ENCODE data around the gene TRAF3IP1.
A peak's percentile ranks its signal among the peaks of the same experiment; 100 is the strongest.
"Not testable (repeated sequence)": the region's sequence is repeated elsewhere in the genome, so short reads cannot be mapped to it uniquely, and the experiment has no call there.

The TRAF3IP1 gene

DNA sequence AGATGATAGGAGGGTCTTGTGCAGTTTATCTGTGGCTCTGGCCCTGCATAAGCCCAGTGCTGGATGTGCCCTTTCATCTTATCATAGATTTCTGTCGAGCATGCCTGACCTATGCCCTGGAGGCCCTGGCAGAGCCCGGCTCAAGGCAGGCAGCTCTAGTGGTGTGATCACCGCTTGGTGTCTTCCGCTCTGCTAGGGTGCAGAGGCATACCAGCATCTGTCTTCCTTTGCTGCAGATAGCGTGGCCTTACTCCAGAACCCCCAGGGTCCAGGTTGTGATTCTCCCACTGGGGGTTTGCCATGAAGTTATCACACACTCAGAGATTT, 13.7 kb upstream of the TRAF3IP1 start:
- H3K4me2 ChIP-seq (ENCODE audit: low read length), result no peak overlapping the region
- no peaks in the 10 kb centered on the region for H3K79me2 ChIP-seq
- H3K27ac ChIP-seq, result no peak overlapping the region
- H3K36me3 ChIP-seq (ENCODE audit: control insufficient read depth, insufficient read depth, low read length), result no peaks in the 10 kb centered on the region
- H3K4me3 ChIP-seq (ENCODE audit: low read depth, low read length), result no peak overlapping the region
- H3K27me3 ChIP-seq (ENCODE audit: control insufficient read depth, insufficient read depth, low read length), result no peaks in the 10 kb centered on the region
- no peak overlapping the region for H3K9ac ChIP-seq
- no peaks in the 10 kb centered on the region for H3K9me3 ChIP-seq (ENCODE audit: control insufficient read depth, low read length)
- TF ChIP-seq, protein P1, sequence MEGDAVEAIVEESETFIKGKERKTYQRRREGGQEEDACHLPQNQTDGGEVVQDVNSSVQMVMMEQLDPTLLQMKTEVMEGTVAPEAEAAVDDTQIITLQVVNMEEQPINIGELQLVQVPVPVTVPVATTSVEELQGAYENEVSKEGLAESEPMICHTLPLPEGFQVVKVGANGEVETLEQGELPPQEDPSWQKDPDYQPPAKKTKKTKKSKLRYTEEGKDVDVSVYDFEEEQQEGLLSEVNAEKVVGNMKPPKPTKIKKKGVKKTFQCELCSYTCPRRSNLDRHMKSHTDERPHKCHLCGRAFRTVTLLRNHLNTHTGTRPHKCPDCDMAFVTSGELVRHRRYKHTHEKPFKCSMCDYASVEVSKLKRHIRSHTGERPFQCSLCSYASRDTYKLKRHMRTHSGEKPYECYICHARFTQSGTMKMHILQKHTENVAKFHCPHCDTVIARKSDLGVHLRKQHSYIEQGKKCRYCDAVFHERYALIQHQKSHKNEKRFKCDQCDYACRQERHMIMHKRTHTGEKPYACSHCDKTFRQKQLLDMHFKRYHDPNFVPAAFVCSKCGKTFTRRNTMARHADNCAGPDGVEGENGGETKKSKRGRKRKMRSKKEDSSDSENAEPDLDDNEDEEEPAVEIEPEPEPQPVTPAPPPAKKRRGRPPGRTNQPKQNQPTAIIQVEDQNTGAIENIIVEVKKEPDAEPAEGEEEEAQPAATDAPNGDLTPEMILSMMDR (IDR thresholded peaks at IDR 0.05), result no peak
- peaks cover 2% of the 10 kb centered on the region for H3K4me1 ChIP-seq
- H2AFZ ChIP-seq, result no peak overlapping the region

DNA sequence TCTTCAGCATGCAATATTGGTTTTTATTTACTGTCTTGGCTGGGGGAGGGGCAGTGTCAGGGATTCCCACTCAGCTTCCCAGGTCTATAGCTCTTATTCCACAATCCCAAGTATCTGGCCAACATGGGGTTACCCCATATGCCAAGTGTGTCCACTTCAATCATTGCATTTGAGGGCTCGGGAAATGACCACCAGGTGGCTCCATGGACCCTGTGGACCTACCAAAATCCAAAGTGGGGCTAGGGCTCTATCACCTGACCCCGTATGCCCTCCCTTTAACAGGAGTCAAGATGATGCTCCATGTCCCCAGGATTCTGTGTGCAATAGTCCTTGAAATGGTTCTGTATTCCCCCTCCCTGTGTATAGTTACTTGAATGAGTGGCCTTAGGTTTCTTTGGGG, 12.1 kb upstream of the TRAF3IP1 start:
- H3K79me2 ChIP-seq, result no peaks in the 10 kb centered on the region
- H3K9me3 ChIP-seq (ENCODE audit: control insufficient read depth, low read length), result no peaks in the 10 kb centered on the region
- no peaks in the 10 kb centered on the region for H3K27me3 ChIP-seq (ENCODE audit: control insufficient read depth, insufficient read depth, low read length)
- H3K4me3 ChIP-seq (ENCODE audit: low read depth, low read length), result no peak overlapping the region
- H2AFZ ChIP-seq, result no peak overlapping the region
- no peak overlapping the region for H3K4me2 ChIP-seq (ENCODE audit: low read length)
- H3K27ac ChIP-seq, result no peak overlapping the region
- no peaks in the 10 kb centered on the region for H3K36me3 ChIP-seq (ENCODE audit: control insufficient read depth, insufficient read depth, low read length)
- peaks cover 2% of the 10 kb centered on the region for H3K4me1 ChIP-seq
- H3K9ac ChIP-seq, result no peak overlapping the region
- TF ChIP-seq, protein P1 (IDR thresholded peaks at IDR 0.05), result peak; percentile 43

DNA sequence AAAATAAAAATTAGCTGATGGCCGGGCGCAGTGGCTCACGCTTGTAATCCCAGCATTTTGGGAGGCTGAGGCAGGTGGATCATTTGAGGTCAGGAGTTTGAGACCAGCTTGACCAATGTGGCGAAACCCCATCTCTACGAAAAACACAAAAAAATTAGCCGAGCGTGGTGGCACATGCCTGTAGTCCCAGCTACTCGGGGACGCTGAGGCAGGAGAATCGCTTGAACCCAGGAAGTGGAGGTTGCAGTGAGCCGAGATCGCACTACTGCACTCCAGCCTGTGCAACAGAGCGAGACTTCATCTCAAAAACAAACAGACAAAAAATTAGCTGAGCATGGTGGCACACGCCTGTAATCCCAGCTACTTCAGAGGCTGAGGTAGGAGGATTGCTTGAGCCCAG, 9.6 kb upstream of the TRAF3IP1 start:
- not testable (repeated sequence) for H3K27ac ChIP-seq; H3K27me3 ChIP-seq (ENCODE audit: control insufficient read depth, insufficient read depth, low read length); H3K4me3 ChIP-seq (ENCODE audit: low read depth, low read length); H3K79me2 ChIP-seq; H2AFZ ChIP-seq; H3K4me1 ChIP-seq; H3K9me3 ChIP-seq (ENCODE audit: control insufficient read depth, low read length); H3K4me2 ChIP-seq (ENCODE audit: low read length); H3K36me3 ChIP-seq (ENCODE audit: control insufficient read depth, insufficient read depth, low read length); H3K9ac ChIP-seq

DNA sequence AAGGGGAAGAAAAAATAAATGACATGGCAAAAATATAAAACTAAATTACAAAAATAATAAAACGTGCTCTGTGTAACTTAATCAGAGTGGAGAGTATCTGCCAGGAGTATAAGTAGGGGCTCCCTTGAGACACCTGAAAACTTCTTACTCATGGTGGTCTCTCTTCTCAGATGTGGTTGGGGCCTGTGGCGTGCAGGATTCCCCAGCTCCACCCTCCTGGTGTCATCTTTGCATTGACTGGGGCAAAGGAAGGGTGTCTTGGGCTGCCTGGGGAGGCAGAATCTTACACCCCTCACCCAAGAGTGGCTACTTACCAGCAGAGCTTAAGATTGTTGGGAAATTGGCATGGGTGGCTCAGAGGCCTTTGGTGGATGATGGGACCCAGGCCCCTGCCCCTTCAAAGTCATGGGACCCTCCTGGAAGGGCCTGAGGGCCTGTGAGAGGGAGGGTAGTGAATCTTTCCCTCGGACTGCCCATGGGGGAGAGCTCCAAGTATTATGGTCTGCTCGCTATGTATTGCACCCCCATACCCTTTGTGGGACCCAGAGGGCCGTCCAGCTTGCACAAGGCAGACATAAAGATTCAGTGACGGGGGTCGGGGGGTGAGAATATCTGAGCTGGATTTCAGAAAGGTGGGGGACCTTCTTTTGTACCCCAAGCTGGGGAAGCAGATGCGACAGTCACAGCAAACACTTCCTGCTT, 6.9 kb upstream of the TRAF3IP1 start:
- H3K4me2 ChIP-seq (ENCODE audit: low read length), result no peak overlapping the region
- TF ChIP-seq, protein P1 (IDR thresholded peaks at IDR 0.05), result no peak
- no peaks in the 10 kb centered on the region for H3K9me3 ChIP-seq (ENCODE audit: control insufficient read depth, low read length)

DNA sequence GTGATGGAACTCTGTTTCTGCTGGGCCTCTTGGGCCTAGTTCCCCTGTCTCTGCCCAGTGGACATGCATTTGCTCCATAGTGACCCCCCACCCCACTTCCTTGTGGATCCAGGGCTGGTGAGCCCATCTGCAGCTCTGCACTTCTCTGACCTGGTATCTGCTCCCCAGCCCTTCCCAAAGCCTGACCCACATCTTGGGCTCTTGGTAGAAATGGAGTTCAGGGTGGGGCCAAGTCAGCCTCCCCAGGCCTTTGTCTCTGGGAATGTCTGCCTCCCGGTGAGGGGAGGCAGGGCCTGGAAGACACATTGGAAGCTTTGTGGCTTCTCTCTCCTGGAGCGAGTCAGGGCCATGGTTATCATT, 6.3 kb upstream of the TRAF3IP1 start:
- TF ChIP-seq, protein P1 (IDR thresholded peaks at IDR 0.05), result no peak
- Histone ChIP-seq H3K9ac (no peak overlapping the region), H3K9me3 (ENCODE audit: control insufficient read depth, low read length) (no peaks in the 10 kb centered on the region), H3K27me3 (ENCODE audit: control insufficient read depth, insufficient read depth, low read length) (no peaks in the 10 kb centered on the region), H3K36me3 (ENCODE audit: control insufficient read depth, insufficient read depth, low read length) (no peaks in the 10 kb centered on the region), H2AFZ (no peak overlapping the region), H3K79me2 (no peaks in the 10 kb centered on the region), H3K4me2 (ENCODE audit: low read length) (no peak overlapping the region), H3K27ac (no peak overlapping the region), H3K4me3 (ENCODE audit: low read depth, low read length) (no peak overlapping the region), H3K4me1 (no peaks in the 10 kb centered on the region)

More for the DNA sequence above, 6.9 kb upstream of the TRAF3IP1 start:
- no peaks in the 10 kb centered on the region for H3K36me3 ChIP-seq (ENCODE audit: control insufficient read depth, insufficient read depth, low read length)
- no peak overlapping the region for H2AFZ ChIP-seq
- no peak overlapping the region for H3K9ac ChIP-seq
- H3K27ac ChIP-seq, result no peak overlapping the region
- H3K79me2 ChIP-seq, result no peaks in the 10 kb centered on the region
- no peaks in the 10 kb centered on the region for H3K4me1 ChIP-seq
- H3K4me3 ChIP-seq (ENCODE audit: low read depth, low read length), result no peak overlapping the region
- no peaks in the 10 kb centered on the region for H3K27me3 ChIP-seq (ENCODE audit: control insufficient read depth, insufficient read depth, low read length)

Data from parathyroid adenoma (tissue), 2 donors.